NCI-H1694 treated with DMSO at 0.1 percent for 48 hours (cell line): ENCODE measurements around the gene LARGE1.

ENCODE experiments used
- DNase-seq: peaks from one replicate; lab custom pipeline; 2025; lab: John Stamatoyannopoulos, UW

Gene LARGE1

GRCh38 chr22:33854724-33855123 lies 65.6 kb downstream of the LARGE1 start:
- DNase-seq, result no peak

- DNase-seq, result peak; percentile 29
Observed at GRCh38 chr22:33853200-33854097, 66.8 kb downstream of the LARGE1 start.

- DNase-seq, result no peak
Observed at GRCh38 chr22:33851821-33852384, 68.4 kb downstream of the LARGE1 start.

GRCh38 chr22:33851240-33851639 lies 69.0 kb downstream of the LARGE1 start:
- peak; percentile 12 for DNase-seq

GRCh38 chr22:33850724-33851123 lies 69.6 kb downstream of the LARGE1 start:
- DNase-seq, result no peak

GRCh38 chr22:33850193-33850592 lies 70.1 kb downstream of the LARGE1 start:
- DNase-seq, result no peak

- DNase-seq, result no peak
Observed at GRCh38 chr22:33848251-33848650, 72.0 kb downstream of the LARGE1 start.

- DNase-seq, result no peak
Observed at GRCh38 chr22:33844273-33844672, 76.0 kb downstream of the LARGE1 start.

- DNase-seq, result no peak
Observed at GRCh38 chr22:33842421-33843094, 77.7 kb downstream of the LARGE1 start.

- DNase-seq, result no peak
Observed at GRCh38 chr22:33842006-33842354, 78.3 kb downstream of the LARGE1 start.

GRCh38 chr22:33841281-33842005 lies 78.8 kb downstream of the LARGE1 start:
- no peak for DNase-seq

- DNase-seq, result no peak
Observed at GRCh38 chr22:33838644-33839043, 81.6 kb downstream of the LARGE1 start.

GRCh38 chr22:33837826-33838225 lies 82.5 kb downstream of the LARGE1 start:
- DNase-seq, result no peak

GRCh38 chr22:33835265-33835664 lies 85.0 kb downstream of the LARGE1 start:
- DNase-seq, result no peak

- DNase-seq, result peak; percentile 71
Observed at GRCh38 chr22:33832558-33833151, 87.6 kb downstream of the LARGE1 start.

- DNase-seq, result no peak
Observed at GRCh38 chr22:33831651-33832050, 88.6 kb downstream of the LARGE1 start.

- no peak for DNase-seq
Observed at GRCh38 chr22:33831207-33831606, 89.1 kb downstream of the LARGE1 start.

- peak; percentile 73 for DNase-seq
Observed at GRCh38 chr22:33829546-33830280, 90.6 kb downstream of the LARGE1 start.

GRCh38 chr22:33828302-33828701 lies 92.0 kb downstream of the LARGE1 start:
- no peak for DNase-seq

- no peak for DNase-seq
Observed at GRCh38 chr22:33825761-33826160, 94.5 kb downstream of the LARGE1 start.

GRCh38 chr22:33823552-33823951 lies 96.7 kb downstream of the LARGE1 start:
- no peak for DNase-seq
